Transverse colon (tissue), 4 donors: ENCODE results near the gene C19orf38. TPM values are rescaled to one million over a fixed set of nuclear protein-coding genes. Genes with fewer than 3 reads are reported as not detected.

ENCODE experiments used
- DNase-seq: peaks from one replicate; pipeline ENCODE4 v3.0.0-alpha.2; 2019
- H3K27ac ChIP-seq, 4 donors: fragments of 200-600 bp; sonication (generic); 2 replicates each; pipeline ENCODE4 v1.5.1; 2016 to 2018; ENCODE audit warnings: inconsistent platforms in 4 of 4
- H3K27me3 ChIP-seq: fragments of 200-600 bp; sonication (generic); 2 replicates; pipeline ENCODE4 v1.5.1; 2017; ENCODE audit warnings: inconsistent platforms
- H3K36me3 ChIP-seq, 4 donors: fragments of 200-600 bp; sonication (generic); 2 replicates each; pipeline ENCODE4 v1.5.1; 2017 to 2019; ENCODE audit warnings: inconsistent platforms in 4 of 4
- H3K4me1 ChIP-seq, 4 donors: fragments of 200-600 bp; sonication (generic); 2 replicates each; pipeline ENCODE4 v1.5.1; 2017 to 2020; ENCODE audit warnings: inconsistent platforms in 4 of 4
- H3K4me3 ChIP-seq, 4 donors: fragments of 200-600 bp; sonication (generic); 1 replicate in 1 of 4; 2 replicates in 3 of 4; pipeline versions ENCODE4 v1.5.1 to v1.6.1; 2017 to 2019; ENCODE audit warnings: inconsistent platforms in 4 of 4
- H3K9me3 ChIP-seq, 2 donors: fragments of 200-600 bp; sonication (generic); 2 replicates each; pipeline ENCODE4 v1.5.1; 2017 to 2019; ENCODE audit warnings: inconsistent platforms in 2 of 2
- CTCF ChIP-seq, 5 experiments: fragments of 200-600 bp in 3 of 5; fragments of 450-650 bp in 2 of 5; sonication (generic) in 3 of 5; IDR thresholded peaks; 1 replicate in 2 of 5; 2 replicates in 3 of 5; pipeline ENCODE4 v1.5.1; 2016 to 2017; ENCODE audit warnings: antibody characterized with exemption in 5 of 5, inconsistent platforms in 3 of 5, mild to moderate bottlenecking in 2 of 5, moderate library complexity in 1 of 5
- EP300 ChIP-seq: sonication (generic); formaldehyde crosslinking; IDR thresholded peaks from one replicate; pipeline ENCODE4 v1.6.1; 2017; ENCODE audit warnings: antibody characterized with exemption, low read depth
- POLR2A ChIP-seq: fragments of 450-650 bp; IDR thresholded peaks from one replicate; pipeline ENCODE4 v1.6.1; 2016; ENCODE audit warnings: antibody characterized with exemption, mild to moderate bottlenecking, moderate library complexity
- POLR2AphosphoS5 ChIP-seq, 3 donors: sonication (generic); formaldehyde crosslinking; IDR thresholded peaks; one replicate each; pipeline ENCODE4 v1.6.1; 2016; ENCODE audit warnings: antibody characterized with exemption in 3 of 3
- WGBS, 2 donors: methylation state at CpG; one replicate each; pipeline ENCODE4 v1.1.5; 2018; ENCODE audit warnings: low coverage in 1 of 2; 5-methylcytosine and 5-hydroxymethylcytosine counted together
- in situ Hi-C, 4 donors: fragments of 200-750 bp; cut with MboI; loops; one replicate each; pipeline versions ENCODE4 v1.15.0 to v1.15.1; 2017; ENCODE audit warnings: low sequenced_read_pairs in 3 of 4, low pct_ligation_motif_present in 1 of 4, low pct_unique_long_range_greater_than_20kb in 1 of 4
- intact Hi-C: fragments of 100-400 bp; cut with DNase I; formaldehyde crosslinking; loops from one replicate; pipeline ENCODE4 v1.15.1; 2023; ENCODE audit warnings: low total_unique reads
- total RNA-seq, 4 donors: library from RNA; depleted of rRNA; stranded (reverse); fragments of >200 nt; gene quantifications; one replicate each; pipeline ENCODE4 v1.1.0, GENCODE V29; 2016

C19orf38 gene
- total RNA-seq, 4 donors from 2014 or later: 0.79 to 1.8 (median 0.96) TPM; not detected in 1

- intact Hi-C loops: loop anchor here (5.0 kb wide), 1 partner anchor 424 kb away; no protein-coding TSS in a partner anchor
- Histone ChIP-seq H3K27me3 (no peaks in the 10 kb centered on the region), H3K4me1 (peaks cover 0 to 7% (median 0%) of the 10 kb centered on the region in 4 donors), H3K36me3 (peaks cover 0 to 37% (median 14%) of the 10 kb centered on the region in 4 donors), H3K9me3 (no peaks in the 10 kb centered on the region), H3K27ac (peak overlapping the region; percentile 64 to 87 (median 78)), H3K4me3 (no peak overlapping the region)
- 94% methylated on average over 19 of the region's 19 CpGs; no CpG with 5 or more reads in 1 of the 2 donors for WGBS, 2 donors
- TF ChIP-seq EP300 (no peak), POLR2AphosphoS5 (IDR thresholded peaks at IDR 0.05) (no peak), CTCF (IDR thresholded peaks at IDR 0.05) (no peak), POLR2A (no peak)
- in situ Hi-C loops: no loop called here
- DNase-seq: no peak
Observed at GRCh38 chr19:10818301-10819123, 29.7 kb upstream of the C19orf38 start.

- peaks cover 0 to 39% (median 15%) of the 10 kb centered on the region in 4 donors for H3K36me3 ChIP-seq
- intact Hi-C loops: loop anchor here (5.0 kb wide), 1 partner anchor 423 kb away; no protein-coding TSS in a partner anchor
- in situ Hi-C loops: no loop called here
Observed at GRCh38 chr19:10819124-10820060, 28.8 kb upstream of the C19orf38 start.

GRCh38 chr19:10820173-10820572 lies 28.0 kb upstream of the C19orf38 start:
- no peak for TF ChIP-seq POLR2A
- TF ChIP-seq POLR2AphosphoS5 (IDR thresholded peaks at IDR 0.05): no peak
- no peak for TF ChIP-seq CTCF (IDR thresholded peaks at IDR 0.05)
- Histone ChIP-seq H3K36me3 (peaks cover 0 to 41% (median 19%) of the 10 kb centered on the region in 4 donors), H3K4me3 (no peak overlapping the region), H3K9me3 (no peaks in the 10 kb centered on the region), H3K27ac (no peak overlapping the region), H3K27me3 (no peaks in the 10 kb centered on the region), H3K4me1 (peaks cover 0 to 7% (median 0%) of the 10 kb centered on the region in 4 donors)
- 80 to 89% methylated on average over 2 to 7 of the region's 7 CpGs for WGBS, 2 donors
- in situ Hi-C loops: no loop called here
- intact Hi-C loops: no loop called here
- no peak for DNase-seq

More at GRCh38 chr19:10819124-10820060, 28.8 kb upstream of the C19orf38 start:
- TF ChIP-seq EP300 (no peak), CTCF (IDR thresholded peaks at IDR 0.05) (no peak), POLR2AphosphoS5 (IDR thresholded peaks at IDR 0.05) (no peak), POLR2A (no peak)
- no peak overlapping the region for H3K4me3 ChIP-seq
- H3K27me3 ChIP-seq: no peaks in the 10 kb centered on the region
- H3K9me3 ChIP-seq: no peaks in the 10 kb centered on the region
- no peak for DNase-seq
- H3K27ac ChIP-seq: peak overlapping the region in 1 of 4 donors; percentile 87
- H3K4me1 ChIP-seq: peaks cover 0 to 7% (median 0%) of the 10 kb centered on the region in 4 donors
- 92% methylated on average over 27 of the region's 27 CpGs; no CpG with 5 or more reads in 1 of the 2 donors for WGBS, 2 donors

GRCh38 chr19:10823690-10824089 lies 24.5 kb upstream of the C19orf38 start:
- Histone ChIP-seq H3K4me3 (no peak overlapping the region), H3K36me3 (peaks cover 0 to 68% (median 33%) of the 10 kb centered on the region in 4 donors), H3K9me3 (no peaks in the 10 kb centered on the region), H3K4me1 (no peaks in the 10 kb centered on the region), H3K27me3 (no peaks in the 10 kb centered on the region), H3K27ac (no peak overlapping the region)
- no peak for DNase-seq
- in situ Hi-C loops: no loop called here
- 90% methylated on average over 9 of the region's 12 CpGs; no CpG with 5 or more reads in 1 of the 2 donors for WGBS, 2 donors
- intact Hi-C loops: no loop called here
- TF ChIP-seq POLR2A: no peak
- no peak for TF ChIP-seq POLR2AphosphoS5 (IDR thresholded peaks at IDR 0.05)
- no peak for TF ChIP-seq EP300
- no peak for TF ChIP-seq CTCF (IDR thresholded peaks at IDR 0.05)
